ENCODE measurements around the gene ITPR1. TPM values are rescaled to one million over a fixed set of nuclear protein-coding genes. Genes with fewer than 3 reads are reported as not detected.

ITPR1 gene
- polyA plus RNA-seq, 1 experiment: 1.4 TPM

GRCh38 chr3:4462369-4463040, 30.6 kb upstream of the ITPR1 start:
- CTCF ChIA-PET: interaction anchor here (1.2 kb wide), 2 partner anchors 112 to 194 kb away, joined by 3 read pairs; no protein-coding TSS in a partner anchor
- POLR2A ChIA-PET: no interaction called here
- TF ChIP-seq CTCF (IDR thresholded peaks at IDR 0.05; ENCODE audit: insufficient read depth, low read depth, low read length): no peak

GRCh38 chr3:4464576-4464975, 28.6 kb upstream of the ITPR1 start:
- ChIA-PET POLR2A (no interaction called here), CTCF (no interaction called here)
- H3K27me3 ChIP-seq (ENCODE audit: control insufficient read depth, insufficient read depth, low read length): no peaks in the 10 kb centered on the region
- no peak for DNase-seq (ENCODE audit: low read depth)
- H3K36me3 ChIP-seq (ENCODE audit: control insufficient read depth, insufficient read depth, low read length): no peaks in the 10 kb centered on the region
- no peak overlapping the region for H3K4me3 ChIP-seq (ENCODE audit: low read depth, low read length)
- TF ChIP-seq CTCF (IDR thresholded peaks at IDR 0.05; ENCODE audit: insufficient read depth, low read depth, low read length): no peak

More at GRCh38 chr3:4462369-4463040, 30.6 kb upstream of the ITPR1 start:
- DNase-seq (ENCODE audit: low read depth): no peak
- no peaks in the 10 kb centered on the region for H3K36me3 ChIP-seq (ENCODE audit: control insufficient read depth, insufficient read depth, low read length)
- H3K4me3 ChIP-seq (ENCODE audit: low read depth, low read length): no peak overlapping the region
- H3K27me3 ChIP-seq (ENCODE audit: control insufficient read depth, insufficient read depth, low read length): no peaks in the 10 kb centered on the region

- H3K4me3 ChIP-seq (ENCODE audit: low read depth, low read length): peak within 1 kb of the TSS; percentile 81
- CTCF ChIA-PET: no interaction called here
- TF ChIP-seq CTCF (IDR thresholded peaks at IDR 0.05; ENCODE audit: insufficient read depth, low read depth, low read length): no peak
- H3K36me3 ChIP-seq (ENCODE audit: control insufficient read depth, insufficient read depth, low read length): no peaks in the 10 kb centered on the region
- POLR2A ChIA-PET: no interaction called here
- DNase-seq (ENCODE audit: low read depth): peak; percentile 17
- peaks cover 5% of the 10 kb centered on the region for H3K27me3 ChIP-seq (ENCODE audit: control insufficient read depth, insufficient read depth, low read length)
These were observed 26.2 kb upstream of the ITPR1 start, which contains the start of gene SUMF1 for GRCh38 chr3:4466741-4467521. Gene SUMF1 (minus strand): TSS chr3:4467269. CDS start chr3:4467245, 24 bp downstream.

- ChIA-PET POLR2A (no interaction called here), CTCF (no interaction called here)
- peak overlapping the region; percentile 81 for H3K4me3 ChIP-seq (ENCODE audit: low read depth, low read length)
- no peak for TF ChIP-seq CTCF (IDR thresholded peaks at IDR 0.05; ENCODE audit: insufficient read depth, low read depth, low read length)
- no peaks in the 10 kb centered on the region for H3K36me3 ChIP-seq (ENCODE audit: control insufficient read depth, insufficient read depth, low read length)
- no peak for DNase-seq (ENCODE audit: low read depth)
- peaks cover 5% of the 10 kb centered on the region for H3K27me3 ChIP-seq (ENCODE audit: control insufficient read depth, insufficient read depth, low read length)
These were observed 25.7 kb upstream of the ITPR1 start for GRCh38 chr3:4467522-4467867.

GRCh38 chr3:4471907-4472306, 21.2 kb upstream of the ITPR1 start:
- peaks cover 5% of the 10 kb centered on the region for H3K27me3 ChIP-seq (ENCODE audit: control insufficient read depth, insufficient read depth, low read length)
- no peak overlapping the region for H3K4me3 ChIP-seq (ENCODE audit: low read depth, low read length)
- CTCF ChIA-PET: interaction anchor here (0.9 kb wide), 1 partner anchor 162 kb away, joined by 3 read pairs; no protein-coding TSS in a partner anchor
- DNase-seq (ENCODE audit: low read depth): no peak
- POLR2A ChIA-PET: no interaction called here
- no peaks in the 10 kb centered on the region for H3K36me3 ChIP-seq (ENCODE audit: control insufficient read depth, insufficient read depth, low read length)
- no peak for TF ChIP-seq CTCF (IDR thresholded peaks at IDR 0.05; ENCODE audit: insufficient read depth, low read depth, low read length)
